Measurements from ENCODE around the gene ZNF862.

The ZNF862 gene

DNA sequence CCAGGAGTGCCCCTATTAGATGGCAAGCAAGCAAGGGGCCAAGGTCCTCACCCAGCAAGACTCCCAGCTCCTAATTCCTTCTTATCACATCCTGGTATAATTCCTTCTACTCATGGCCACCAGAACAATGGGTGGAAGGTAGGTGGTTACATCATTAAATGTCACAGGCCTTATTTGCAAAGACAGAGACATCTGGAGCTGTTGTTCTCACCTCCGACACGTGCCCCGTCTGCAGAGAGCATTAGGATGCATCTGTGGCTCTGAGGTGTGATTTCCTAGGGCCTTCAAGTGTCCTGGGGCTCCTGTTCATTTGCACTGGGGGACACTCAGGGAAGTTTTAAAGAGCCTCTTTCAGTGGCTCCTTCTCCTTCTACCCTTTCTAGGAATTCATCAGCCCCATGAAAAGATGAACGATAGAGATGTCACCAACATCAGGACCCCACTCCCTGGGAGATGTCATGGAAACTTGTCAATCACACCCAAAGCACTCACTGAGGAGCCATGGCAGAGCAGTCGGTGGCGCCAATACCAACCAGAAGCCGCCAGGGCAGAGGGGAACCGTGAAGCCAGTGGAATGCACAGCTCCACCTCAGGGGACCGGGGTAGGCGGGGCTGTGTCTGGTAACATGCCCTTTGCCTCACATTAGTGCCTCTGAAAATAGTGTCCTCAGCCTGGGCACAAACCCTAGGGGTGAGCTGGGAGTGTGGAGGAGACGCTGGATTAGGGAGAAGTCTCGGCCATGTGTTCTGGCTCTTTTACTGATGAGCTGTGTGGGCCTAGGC, 32.7 kb downstream of the ZNF862 start:
- H3K79me1 ChIP-seq (ENCODE audit: low read length), result no peaks in the 10 kb centered on the region
- H3K27ac ChIP-seq (ENCODE audit: low read depth, low read length), result no peak overlapping the region
- H3K4ac ChIP-seq (ENCODE audit: low read depth, low read length), result no peak overlapping the region
- H3K18ac ChIP-seq (ENCODE audit: low read length), result no peak overlapping the region
- no peak overlapping the region for H2BK5ac ChIP-seq (ENCODE audit: low read length)
- H4K5ac ChIP-seq (ENCODE audit: low read length), result no peak overlapping the region
- peak; percentile 79 for DNase-seq
- H3K56ac ChIP-seq (ENCODE audit: low read length), result no peak overlapping the region
- no peaks in the 10 kb centered on the region for H3K79me2 ChIP-seq (ENCODE audit: control insufficient read depth, insufficient read depth, low read length)
- H3K36me3 ChIP-seq (ENCODE audit: control insufficient read depth, insufficient read depth, low read length), result no peaks in the 10 kb centered on the region
- no CpG with 5 or more reads among the region's 12 CpGs for WGBS (ENCODE audit: extremely low coverage, insufficient coverage, low lambda C conversion rate)
- H3K23ac ChIP-seq (ENCODE audit: low read length), result no peak overlapping the region
- H3K4me2 ChIP-seq (ENCODE audit: low read length), result no peak overlapping the region
- no peak overlapping the region for H2BK120ac ChIP-seq (ENCODE audit: low read depth, low read length)
- H3K4me1 ChIP-seq (ENCODE audit: control insufficient read depth, low read depth, low read length), result no peaks in the 10 kb centered on the region
- peaks cover 3% of the 10 kb centered on the region for H3K27me3 ChIP-seq (ENCODE audit: insufficient read depth, low read length, poor library complexity)
- H3K4me3 ChIP-seq (ENCODE audit: low read length), result no peak overlapping the region
- H4K8ac ChIP-seq (ENCODE audit: low read depth, low read length), result no peak overlapping the region
- H2AK5ac ChIP-seq (ENCODE audit: low read length), result no peak overlapping the region
- no peak overlapping the region for H2BK15ac ChIP-seq (replicated peaks; ENCODE audit: low read depth)
- H3K9ac ChIP-seq (ENCODE audit: low read length), result no peak overlapping the region

DNA sequence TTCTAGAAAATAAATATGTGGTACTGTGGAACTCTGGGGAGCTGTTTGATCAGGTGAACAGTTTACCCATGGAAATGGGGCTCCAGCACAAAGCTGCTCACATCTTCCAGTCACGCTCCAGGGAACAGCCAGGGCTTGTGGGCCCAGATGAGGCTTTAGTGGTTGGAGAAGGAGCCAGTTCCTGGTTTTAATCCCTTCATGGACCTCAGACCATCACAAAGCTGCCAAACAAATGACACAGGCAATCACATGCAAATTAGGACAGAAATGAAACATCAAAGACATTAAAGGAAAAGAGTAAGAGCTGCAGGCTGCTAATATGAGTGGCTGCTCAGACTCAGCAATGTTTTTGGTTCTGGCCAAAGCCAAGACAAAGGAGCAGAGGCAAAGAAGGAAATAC, 33.4 kb downstream of the ZNF862 start:
- no peaks in the 10 kb centered on the region for H3K4me1 ChIP-seq (ENCODE audit: control insufficient read depth, low read depth, low read length)
- WGBS (ENCODE audit: extremely low coverage, insufficient coverage, low lambda C conversion rate), result no CpG with 5 or more reads among the region's 1 CpG
- no peaks in the 10 kb centered on the region for H3K79me1 ChIP-seq (ENCODE audit: low read length)
- no peak overlapping the region for H2AK5ac ChIP-seq (ENCODE audit: low read length)
- no peak overlapping the region for H3K4ac ChIP-seq (ENCODE audit: low read depth, low read length)
- no peak overlapping the region for H4K5ac ChIP-seq (ENCODE audit: low read length)
- H3K36me3 ChIP-seq (ENCODE audit: control insufficient read depth, insufficient read depth, low read length), result no peaks in the 10 kb centered on the region
- H2BK5ac ChIP-seq (ENCODE audit: low read length), result no peak overlapping the region
- no peak overlapping the region for H2BK15ac ChIP-seq (replicated peaks; ENCODE audit: low read depth)
- H3K4me3 ChIP-seq (ENCODE audit: low read length), result no peak overlapping the region
- no peak overlapping the region for H3K56ac ChIP-seq (ENCODE audit: low read length)
- no peaks in the 10 kb centered on the region for H3K79me2 ChIP-seq (ENCODE audit: control insufficient read depth, insufficient read depth, low read length)
- H3K23ac ChIP-seq (ENCODE audit: low read length), result no peak overlapping the region
- no peak overlapping the region for H3K18ac ChIP-seq (ENCODE audit: low read length)
- no peak overlapping the region for H2BK120ac ChIP-seq (ENCODE audit: low read depth, low read length)
- no peak overlapping the region for H3K9ac ChIP-seq (ENCODE audit: low read length)
- no peak overlapping the region for H3K27ac ChIP-seq (ENCODE audit: low read depth, low read length)
- DNase-seq, result no peak
- H3K27me3 ChIP-seq (ENCODE audit: insufficient read depth, low read length, poor library complexity), result peaks cover 3% of the 10 kb centered on the region
- H3K4me2 ChIP-seq (ENCODE audit: low read length), result no peak overlapping the region
- no peak overlapping the region for H4K8ac ChIP-seq (ENCODE audit: low read depth, low read length)

GRCh38 chr7:149872419-149873073, 34.4 kb downstream of the ZNF862 start:
- Histone ChIP-seq H3K9ac (ENCODE audit: low read length) (peak overlapping the region; percentile 74), H3K27ac (ENCODE audit: low read depth, low read length) (no peak overlapping the region), H3K4me1 (ENCODE audit: control insufficient read depth, low read depth, low read length) (no peaks in the 10 kb centered on the region), H4K8ac (ENCODE audit: low read depth, low read length) (no peak overlapping the region), H3K79me1 (ENCODE audit: low read length) (no peaks in the 10 kb centered on the region), H2AK5ac (ENCODE audit: low read length) (no peak overlapping the region), H3K56ac (ENCODE audit: low read length) (no peak overlapping the region), H3K27me3 (ENCODE audit: insufficient read depth, low read length, poor library complexity) (peaks cover 3% of the 10 kb centered on the region), H3K79me2 (ENCODE audit: control insufficient read depth, insufficient read depth, low read length) (no peaks in the 10 kb centered on the region), H3K4me3 (ENCODE audit: low read length) (no peak overlapping the region), H2BK15ac (replicated peaks; ENCODE audit: low read depth) (no peak overlapping the region), H3K36me3 (ENCODE audit: control insufficient read depth, insufficient read depth, low read length) (no peaks in the 10 kb centered on the region), H3K4me2 (ENCODE audit: low read length) (peak overlapping the region; percentile 68), H3K23ac (ENCODE audit: low read length) (no peak overlapping the region), H3K18ac (ENCODE audit: low read length) (no peak overlapping the region), H2BK120ac (ENCODE audit: low read depth, low read length) (no peak overlapping the region), H4K5ac (ENCODE audit: low read length) (no peak overlapping the region), H2BK5ac (ENCODE audit: low read length) (no peak overlapping the region), H3K4ac (ENCODE audit: low read depth, low read length) (no peak overlapping the region)
- no CpG with 5 or more reads among the region's 13 CpGs for WGBS (ENCODE audit: extremely low coverage, insufficient coverage, low lambda C conversion rate)
- peak; percentile 88 for DNase-seq

- no peak within 1 kb of the TSS for H3K23ac ChIP-seq (ENCODE audit: low read length)
- no peak within 1 kb of the TSS for H2BK15ac ChIP-seq (replicated peaks; ENCODE audit: low read depth)
- H3K9ac ChIP-seq (ENCODE audit: low read length), result peak within 1 kb of the TSS; percentile 74
- H3K4me2 ChIP-seq (ENCODE audit: low read length), result peak within 1 kb of the TSS; percentile 94
- no peak within 1 kb of the TSS for H3K27ac ChIP-seq (ENCODE audit: low read depth, low read length)
- H2BK120ac ChIP-seq (ENCODE audit: low read depth, low read length), result no peak within 1 kb of the TSS
- H3K4me3 ChIP-seq (ENCODE audit: low read length), result peak within 1 kb of the TSS; percentile 46
- H3K56ac ChIP-seq (ENCODE audit: low read length), result peak within 1 kb of the TSS; percentile 85
- no peak within 1 kb of the TSS for H4K5ac ChIP-seq (ENCODE audit: low read length)
- no peak within 1 kb of the TSS for H3K4ac ChIP-seq (ENCODE audit: low read depth, low read length)
- peaks cover 3% of the 10 kb centered on the region for H3K27me3 ChIP-seq (ENCODE audit: insufficient read depth, low read length, poor library complexity)
- peak within 1 kb of the TSS; percentile 24 for H3K18ac ChIP-seq (ENCODE audit: low read length)
- DNase-seq, result peak; percentile 92
- no peaks in the 10 kb centered on the region for H3K79me1 ChIP-seq (ENCODE audit: low read length)
- H4K8ac ChIP-seq (ENCODE audit: low read depth, low read length), result no peak within 1 kb of the TSS
- no CpG with 5 or more reads among the region's 93 CpGs for WGBS (ENCODE audit: extremely low coverage, insufficient coverage, low lambda C conversion rate)
- H2AK5ac ChIP-seq (ENCODE audit: low read length), result no peak within 1 kb of the TSS
- H3K4me1 ChIP-seq (ENCODE audit: control insufficient read depth, low read depth, low read length), result no peaks in the 10 kb centered on the region
- H2BK5ac ChIP-seq (ENCODE audit: low read length), result no peak within 1 kb of the TSS
- no peaks in the 10 kb centered on the region for H3K36me3 ChIP-seq (ENCODE audit: control insufficient read depth, insufficient read depth, low read length)
- no peaks in the 10 kb centered on the region for H3K79me2 ChIP-seq (ENCODE audit: control insufficient read depth, insufficient read depth, low read length)
Measured at GRCh38 chr7:149873074-149873969, 35.1 kb downstream of the ZNF862 start, which contains the start of gene ATP6V0E2. Gene ATP6V0E2 (plus strand): TSS chr7:149873969. CDS start chr7:149874066, 97 bp downstream.

- H3K36me3 ChIP-seq (ENCODE audit: control insufficient read depth, insufficient read depth, low read length), result no peaks in the 10 kb centered on the region
- no peak overlapping the region for H3K4ac ChIP-seq (ENCODE audit: low read depth, low read length)
- H3K4me3 ChIP-seq (ENCODE audit: low read length), result peak overlapping the region; percentile 46
- H3K18ac ChIP-seq (ENCODE audit: low read length), result no peak overlapping the region
- H3K23ac ChIP-seq (ENCODE audit: low read length), result no peak overlapping the region
- H2BK15ac ChIP-seq (replicated peaks; ENCODE audit: low read depth), result no peak overlapping the region
- H3K27me3 ChIP-seq (ENCODE audit: insufficient read depth, low read length, poor library complexity), result peaks cover 3% of the 10 kb centered on the region
- H2BK5ac ChIP-seq (ENCODE audit: low read length), result no peak overlapping the region
- no peak overlapping the region for H4K5ac ChIP-seq (ENCODE audit: low read length)
- no peaks in the 10 kb centered on the region for H3K79me1 ChIP-seq (ENCODE audit: low read length)
- H2AK5ac ChIP-seq (ENCODE audit: low read length), result no peak overlapping the region
- no peak overlapping the region for H4K8ac ChIP-seq (ENCODE audit: low read depth, low read length)
- peak overlapping the region; percentile 94 for H3K4me2 ChIP-seq (ENCODE audit: low read length)
- H3K9ac ChIP-seq (ENCODE audit: low read length), result peak overlapping the region; percentile 13
- H3K4me1 ChIP-seq (ENCODE audit: control insufficient read depth, low read depth, low read length), result no peaks in the 10 kb centered on the region
- no CpG with 5 or more reads among the region's 46 CpGs for WGBS (ENCODE audit: extremely low coverage, insufficient coverage, low lambda C conversion rate)
- no peak overlapping the region for H3K27ac ChIP-seq (ENCODE audit: low read depth, low read length)
- H3K79me2 ChIP-seq (ENCODE audit: control insufficient read depth, insufficient read depth, low read length), result no peaks in the 10 kb centered on the region
- no peak overlapping the region for H2BK120ac ChIP-seq (ENCODE audit: low read depth, low read length)
- no peak for DNase-seq
- H3K56ac ChIP-seq (ENCODE audit: low read length), result no peak overlapping the region
Measured at GRCh38 chr7:149873970-149874643, 35.9 kb downstream of the ZNF862 start.

All from mesendoderm (in vitro differentiated cells).